ENCODE measurements around the gene GNG11.
A peak's percentile ranks its signal among the peaks of the same experiment; 100 is the strongest.
"Not testable (repeated sequence)": the region's sequence is repeated elsewhere in the genome, so short reads cannot be mapped to it uniquely, and the experiment has no call there.

The GNG11 gene

DNA sequence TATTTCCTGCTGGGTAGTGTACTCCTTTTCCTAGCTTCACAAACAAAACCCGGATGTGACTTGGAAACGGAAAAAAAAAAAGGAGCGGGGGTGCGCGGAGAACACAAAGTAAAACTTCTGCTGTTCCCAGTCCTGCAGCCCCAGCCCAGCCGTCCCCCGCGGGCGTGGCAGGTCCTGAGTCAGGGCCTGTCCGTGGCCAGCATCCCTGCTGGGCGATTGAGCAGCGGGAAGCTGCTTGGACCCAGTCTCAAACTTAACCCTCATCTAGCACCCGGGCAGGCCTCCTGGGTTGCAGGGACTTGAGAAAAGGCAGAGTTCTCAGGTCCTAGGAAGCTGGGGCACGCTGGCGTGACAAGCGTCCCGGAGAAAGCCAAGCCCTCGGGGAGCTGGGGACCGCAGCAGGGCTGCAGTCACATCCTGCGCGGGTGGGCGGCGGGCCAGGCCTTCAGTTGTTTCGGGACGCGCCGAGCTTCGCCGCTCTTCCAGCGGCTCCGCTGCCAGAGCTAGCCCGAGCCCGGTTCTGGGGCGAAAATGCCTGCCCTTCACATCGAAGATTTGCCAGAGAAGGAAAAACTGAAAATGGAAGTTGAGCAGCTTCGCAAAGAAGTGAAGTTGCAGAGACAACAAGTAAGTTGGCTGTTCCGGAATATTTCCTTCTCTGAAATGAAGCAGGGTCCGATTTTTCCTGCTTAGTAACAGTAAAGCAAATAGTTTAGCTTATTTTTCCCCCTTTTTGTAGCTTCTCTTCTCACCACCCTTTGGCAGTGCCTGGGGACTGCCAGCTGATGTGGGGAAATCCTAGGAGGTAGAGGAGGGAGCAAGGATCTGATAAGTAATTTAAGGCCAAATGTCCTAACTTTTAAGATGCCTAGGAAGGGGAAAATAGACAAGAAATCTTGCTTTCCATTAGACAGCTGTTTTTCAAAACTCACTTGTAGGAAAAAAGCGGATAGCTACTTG lies at the start of gene GNG11:
Gene GNG11, plus strand, starts transcription at position 129 of the 960 bp plus-strand sequence. Its CDS starts 403 bp downstream, at position 532.
- peak; percentile 25 for DNase-seq

DNA sequence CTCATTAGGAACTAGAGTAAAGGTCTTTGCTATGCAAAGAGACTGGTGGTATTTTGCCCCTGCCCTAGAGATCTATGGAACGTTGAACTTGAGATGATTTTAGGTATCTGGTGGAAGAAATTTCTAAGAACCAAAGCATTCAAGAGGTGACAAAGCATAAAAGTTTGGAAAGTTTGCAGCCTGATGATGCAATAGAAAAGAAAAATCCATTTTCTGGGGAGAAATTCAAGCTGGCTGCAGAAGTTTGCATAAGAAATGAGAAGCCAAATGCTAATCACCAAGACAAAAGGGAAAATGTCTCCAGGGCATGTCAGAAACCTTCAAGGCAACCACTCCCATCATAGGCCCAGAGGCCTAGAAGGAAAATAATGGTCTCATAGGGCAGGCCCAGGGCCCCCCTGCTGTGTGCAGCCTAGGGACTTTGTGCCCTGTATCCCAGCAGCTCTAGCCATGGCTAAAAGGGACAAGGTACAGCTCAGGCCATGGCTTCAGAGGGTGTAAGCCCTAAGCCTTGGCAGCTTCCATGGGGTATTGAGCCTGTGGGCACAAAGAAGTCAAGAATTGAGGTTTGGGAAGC lies 47.4 kb upstream of the GNG11 start:
- DNase-seq = no peak

DNA sequence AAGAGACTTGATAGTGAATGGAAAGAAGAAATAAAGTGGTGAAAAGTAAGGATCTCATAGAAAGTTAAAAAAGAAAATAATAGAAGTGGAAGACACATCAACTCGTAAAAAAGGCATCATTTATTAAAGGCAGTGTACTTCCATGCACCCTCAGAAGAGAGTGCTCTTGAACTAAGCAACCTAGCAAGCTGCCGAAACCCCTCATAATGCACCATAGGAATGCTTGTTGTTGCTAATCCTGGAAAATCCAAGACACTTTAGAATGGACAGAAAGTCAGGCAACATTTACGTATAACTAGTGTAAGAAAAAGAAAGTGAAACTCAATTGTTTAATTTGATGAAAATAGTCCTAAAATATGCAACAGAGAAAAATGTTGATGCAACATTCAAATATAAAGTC lies 43.8 kb upstream of the GNG11 start:
- no peak for DNase-seq

DNA sequence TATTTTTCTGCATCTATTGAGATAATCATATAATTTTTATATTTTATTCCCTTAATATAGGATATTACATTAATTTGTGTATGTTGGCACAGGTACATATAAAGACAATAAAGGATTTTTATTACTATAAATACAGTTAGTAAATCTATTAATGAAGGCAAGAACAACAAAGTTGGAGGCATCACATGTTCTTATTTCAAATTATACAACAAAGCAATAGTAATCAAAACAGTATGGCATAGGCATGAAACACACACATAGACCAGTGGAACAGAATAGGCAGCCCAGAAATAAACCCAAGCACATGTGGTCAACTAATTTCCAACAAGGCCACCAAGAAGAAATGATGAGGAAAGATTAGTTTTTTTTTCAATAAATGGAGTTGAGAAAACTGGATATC lies 42.2 kb upstream of the GNG11 start:
- no peak for DNase-seq

DNA sequence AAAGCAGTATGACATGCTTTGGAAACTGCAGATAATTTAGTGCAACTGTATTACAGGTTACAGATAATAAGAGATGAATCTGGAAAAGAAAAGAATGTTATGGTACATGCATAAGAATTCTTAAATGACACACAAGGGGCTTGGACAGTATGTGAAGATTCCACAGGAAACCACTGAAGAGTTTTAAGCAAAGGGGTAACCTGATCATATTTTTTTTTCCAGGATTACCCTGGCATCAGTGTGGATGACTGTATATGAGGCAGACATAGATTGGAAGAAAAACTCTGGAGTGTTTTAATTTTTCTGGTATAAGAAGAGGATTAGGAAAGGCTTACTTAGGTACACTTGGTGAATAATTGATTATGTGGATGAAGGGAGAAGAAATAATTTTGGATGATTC lies 39.1 kb upstream of the GNG11 start:
- DNase-seq = no peak

DNA sequence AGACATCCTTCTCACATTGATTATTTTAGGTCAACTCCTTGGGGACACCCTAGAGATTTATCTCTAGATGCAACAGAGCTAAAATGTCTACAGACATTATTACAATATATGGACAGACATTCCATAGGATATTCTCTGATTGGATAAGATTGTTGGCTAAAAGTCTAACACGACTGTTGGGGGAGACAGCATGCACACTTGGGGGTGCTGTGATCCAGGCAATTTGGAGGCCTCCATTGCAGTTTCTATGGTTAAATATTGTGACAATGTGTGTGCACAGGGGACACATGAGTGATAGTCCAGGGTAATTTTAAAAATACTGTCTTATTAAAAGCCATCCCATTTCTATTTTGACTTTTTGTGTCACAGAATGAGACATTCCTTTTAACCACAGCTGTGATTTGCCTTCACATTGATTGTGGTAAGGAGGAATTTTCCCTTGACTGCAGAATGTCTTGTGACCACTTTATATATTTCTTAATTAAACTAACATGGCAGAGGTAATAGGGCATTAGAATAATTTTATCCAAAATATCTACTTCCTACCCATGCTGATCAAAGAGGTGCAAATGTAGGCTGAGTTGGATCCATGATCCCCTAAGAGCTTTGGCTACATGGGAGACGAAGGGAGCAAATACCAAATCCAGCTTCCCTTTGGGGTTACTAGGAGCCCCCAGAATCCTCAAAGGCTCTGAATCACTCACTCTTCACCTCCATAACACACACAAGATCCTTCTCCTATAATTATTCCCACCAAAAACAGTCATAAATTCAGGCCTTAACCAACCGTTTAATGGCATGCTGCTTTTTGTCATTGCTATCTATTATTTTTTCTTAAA lies 38.2 kb upstream of the GNG11 start:
- DNase-seq = no peak

DNA sequence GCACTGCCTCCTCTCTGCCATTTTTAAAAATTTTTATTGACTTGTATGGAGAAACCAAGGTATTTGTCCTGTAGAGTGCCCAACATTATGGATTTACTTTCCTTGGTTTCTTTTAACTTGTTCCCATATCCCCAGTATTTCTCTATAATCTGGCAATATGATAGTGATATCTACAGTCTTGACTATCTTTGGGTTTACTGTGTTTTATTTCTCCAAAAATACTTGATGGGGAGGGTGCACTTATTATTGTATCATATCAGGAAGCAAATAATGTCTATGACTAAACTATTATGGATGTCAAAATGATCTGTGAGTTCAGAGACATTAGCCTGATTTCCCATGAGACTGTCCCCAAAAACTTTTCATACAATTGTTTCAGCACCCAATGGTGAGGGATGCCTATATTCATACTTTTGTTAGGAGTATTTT lies 37.6 kb upstream of the GNG11 start:
- DNase-seq = no peak

DNA sequence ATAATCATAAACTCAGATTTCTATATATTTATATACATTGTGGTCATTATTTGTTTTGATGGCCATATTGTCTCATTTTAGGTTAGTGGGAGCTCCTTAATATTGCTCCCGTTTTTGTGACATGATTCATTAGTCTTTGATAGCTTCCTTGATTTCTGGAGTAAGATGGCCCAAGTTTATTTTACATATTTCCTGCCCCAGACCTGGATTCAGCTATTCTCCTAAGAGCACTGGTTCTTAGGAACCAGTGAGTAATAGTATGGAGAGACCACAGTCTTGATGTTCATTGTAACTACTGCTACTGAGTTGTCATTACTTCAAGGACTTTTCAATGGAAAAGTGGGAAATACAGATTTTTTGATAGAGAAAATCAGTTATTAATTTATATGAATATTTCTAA lies 37.0 kb upstream of the GNG11 start:
- DNase-seq = no peak

DNA sequence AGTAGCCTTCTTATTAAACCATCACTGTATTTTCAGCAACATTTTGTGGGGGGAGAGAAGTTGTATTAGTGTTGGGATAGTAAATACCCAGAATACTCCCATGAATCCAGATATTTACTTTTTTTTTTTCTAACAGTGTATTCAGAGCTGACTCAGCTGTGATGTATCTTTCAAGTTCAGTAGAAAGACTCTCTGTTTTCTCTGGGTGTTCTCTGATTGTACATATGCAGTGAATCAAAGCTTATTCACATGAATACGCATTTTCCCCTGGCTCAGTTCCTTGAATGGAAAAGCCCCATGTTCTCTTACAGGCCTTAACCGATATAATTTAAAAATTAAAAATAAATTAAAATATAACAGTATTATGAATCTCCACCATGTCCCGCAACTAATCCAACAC lies 32.3 kb upstream of the GNG11 start:
- DNase-seq = no peak

DNA sequence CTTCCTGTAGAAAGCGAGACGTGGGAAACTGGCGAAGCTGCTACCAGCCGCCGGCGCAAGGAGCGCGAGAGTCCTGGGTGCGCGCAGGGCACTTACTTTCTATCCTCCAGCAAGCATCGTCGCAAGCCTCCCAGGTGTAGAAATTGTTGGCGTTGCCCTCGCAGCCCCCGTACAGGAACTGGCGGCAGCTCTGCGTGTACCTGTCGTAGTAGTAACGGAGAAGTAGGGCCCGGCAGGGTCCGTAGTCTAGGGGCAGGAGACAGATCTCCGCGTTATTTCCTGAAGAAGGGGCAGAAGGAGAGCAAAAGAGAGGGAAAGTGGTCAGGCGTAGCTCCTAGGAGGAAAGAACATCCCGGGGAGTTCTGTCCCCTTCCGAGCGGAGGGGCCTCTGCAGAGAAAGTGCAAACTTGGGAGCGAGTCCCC lies 31.5 kb upstream of the GNG11 start:
- no peak for DNase-seq

DNA sequence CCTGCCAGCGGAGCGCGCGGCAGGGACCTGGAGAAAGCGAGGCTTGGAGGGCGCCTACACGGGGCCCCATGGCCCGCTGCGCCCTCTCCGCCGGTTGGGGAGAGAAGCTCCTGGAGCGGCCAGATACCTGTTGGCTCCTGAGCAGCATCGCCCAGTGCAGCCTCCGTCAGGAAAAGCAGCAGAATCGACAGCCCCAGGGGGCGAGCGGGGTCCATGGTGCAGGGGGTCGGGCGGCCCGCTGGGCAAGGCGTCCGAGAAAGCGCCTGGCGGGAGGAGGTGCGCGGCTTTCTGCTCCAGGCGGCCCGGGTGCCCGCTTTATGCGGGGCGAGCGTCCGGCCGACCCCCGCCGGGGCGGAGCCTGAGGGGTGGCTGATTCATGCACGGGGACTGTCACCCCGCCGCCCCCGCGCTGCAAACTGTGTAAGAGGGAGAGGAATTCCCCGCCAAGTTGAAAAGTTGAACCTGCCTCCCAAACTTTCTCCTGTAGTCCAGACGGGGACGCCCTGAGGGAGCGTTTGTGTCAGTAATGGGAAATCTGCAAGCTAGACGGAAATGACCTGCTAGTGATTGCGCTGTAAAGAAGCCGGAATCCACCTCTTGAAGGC lies 31.0 kb upstream of the GNG11 start, which contains the start of gene TFPI2:
Gene TFPI2, minus strand, starts transcription at position 290 of the 605 bp plus-strand sequence. Its CDS starts 75 bp downstream, at position 215.
- no peak for DNase-seq

DNA sequence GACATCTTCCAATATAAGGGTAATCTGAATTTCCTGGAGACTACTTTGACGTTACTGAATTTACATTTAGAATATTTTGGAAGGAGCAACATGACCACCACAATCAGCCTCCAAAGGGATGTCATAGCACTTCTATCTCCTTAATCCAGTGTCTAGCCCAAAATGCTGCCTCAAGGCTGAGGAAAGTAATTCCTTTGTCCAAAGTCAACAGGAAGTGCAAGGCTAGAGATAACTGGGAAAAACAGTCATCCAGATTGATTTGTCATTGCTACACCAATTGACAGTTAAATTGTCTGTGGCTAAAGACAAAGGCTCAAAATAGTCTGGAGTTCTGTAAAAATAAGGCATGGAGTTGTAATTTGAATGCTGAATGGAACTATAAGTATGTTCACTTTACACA lies 27.1 kb upstream of the GNG11 start:
- no peak for DNase-seq

DNA sequence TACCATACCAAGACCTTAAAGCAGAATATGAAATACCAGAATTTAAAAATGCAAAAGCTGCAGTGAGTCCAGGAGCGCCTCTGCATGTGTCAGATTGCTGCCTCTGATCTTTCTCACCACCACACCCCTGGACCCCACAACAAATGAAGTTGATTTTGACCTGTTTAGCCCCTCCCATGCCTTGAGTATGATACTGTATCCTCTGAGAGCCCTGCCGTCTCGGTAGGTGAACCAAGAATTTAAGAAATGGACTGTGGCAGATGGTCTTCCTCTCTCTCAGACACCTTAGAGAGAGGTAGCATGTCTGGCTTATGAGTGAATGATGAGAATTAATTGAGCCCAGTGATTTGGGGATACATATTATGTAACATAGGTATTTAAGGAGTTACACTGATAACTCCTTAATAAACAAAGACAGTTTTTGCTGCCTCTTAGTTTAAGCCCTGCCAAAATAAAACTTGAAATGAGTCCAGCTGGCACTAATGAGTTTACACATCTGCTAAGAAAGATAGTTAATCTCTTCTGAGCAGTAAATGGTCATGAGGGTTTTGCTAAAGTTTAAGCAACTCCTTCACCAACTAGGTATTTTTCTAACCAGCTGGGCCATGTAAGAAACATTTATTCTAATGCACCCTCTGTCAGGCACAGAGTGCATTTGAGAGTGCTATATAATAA lies 26.4 kb upstream of the GNG11 start:
- DNase-seq = no peak

DNA sequence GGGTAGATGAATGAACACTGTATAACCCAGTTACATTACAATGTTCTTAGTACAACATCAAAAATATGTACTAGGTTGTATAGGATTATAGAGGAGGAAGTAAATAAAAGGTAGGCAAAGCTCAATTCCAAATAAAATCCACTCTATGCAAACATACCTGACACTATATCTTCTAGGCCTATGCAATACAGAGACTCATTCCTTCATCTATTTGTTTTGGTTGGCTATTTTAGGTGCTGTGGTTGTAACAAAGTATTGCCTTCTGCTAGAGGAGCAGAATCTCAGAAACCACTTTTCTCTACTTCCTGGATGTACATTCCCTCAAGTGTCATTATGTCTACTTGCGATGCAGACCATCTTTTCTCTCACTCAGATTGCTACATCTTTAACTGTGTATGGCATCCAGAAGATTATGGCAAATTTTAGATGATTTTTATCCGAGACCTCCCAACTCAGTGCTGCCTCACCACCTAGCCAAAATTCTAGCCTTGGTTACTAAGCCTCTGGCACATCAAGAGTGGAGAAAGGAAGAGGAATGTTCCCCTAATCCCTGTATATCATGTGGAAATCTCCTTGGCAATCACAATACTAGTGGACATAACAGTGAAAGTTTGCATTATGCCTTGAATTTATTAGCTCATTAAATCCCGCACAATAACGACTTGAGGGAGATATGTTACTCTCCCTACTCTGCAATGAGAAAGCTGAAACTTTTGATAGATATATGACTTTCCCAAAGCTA lies 25.5 kb upstream of the GNG11 start:
- no peak for DNase-seq

DNA sequence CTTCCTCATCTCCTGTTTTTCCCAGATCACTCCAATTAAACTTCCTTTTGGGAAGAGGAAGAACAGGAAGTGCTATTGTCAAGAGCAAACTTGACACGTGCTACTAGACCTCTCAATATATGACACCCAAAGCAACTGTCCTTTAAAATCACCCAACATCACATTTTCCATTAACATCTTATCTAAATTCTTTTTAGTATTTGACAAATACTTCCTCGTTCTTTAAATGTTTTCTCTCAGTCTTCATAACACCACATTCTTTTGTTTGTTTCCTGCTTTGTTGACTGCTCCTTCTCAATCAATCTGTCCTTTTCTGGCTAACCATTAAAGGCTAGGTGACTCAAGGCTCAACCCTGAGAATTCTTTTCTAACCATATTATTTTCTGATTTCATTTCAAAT lies 23.9 kb upstream of the GNG11 start:
- DNase-seq = no peak

DNA sequence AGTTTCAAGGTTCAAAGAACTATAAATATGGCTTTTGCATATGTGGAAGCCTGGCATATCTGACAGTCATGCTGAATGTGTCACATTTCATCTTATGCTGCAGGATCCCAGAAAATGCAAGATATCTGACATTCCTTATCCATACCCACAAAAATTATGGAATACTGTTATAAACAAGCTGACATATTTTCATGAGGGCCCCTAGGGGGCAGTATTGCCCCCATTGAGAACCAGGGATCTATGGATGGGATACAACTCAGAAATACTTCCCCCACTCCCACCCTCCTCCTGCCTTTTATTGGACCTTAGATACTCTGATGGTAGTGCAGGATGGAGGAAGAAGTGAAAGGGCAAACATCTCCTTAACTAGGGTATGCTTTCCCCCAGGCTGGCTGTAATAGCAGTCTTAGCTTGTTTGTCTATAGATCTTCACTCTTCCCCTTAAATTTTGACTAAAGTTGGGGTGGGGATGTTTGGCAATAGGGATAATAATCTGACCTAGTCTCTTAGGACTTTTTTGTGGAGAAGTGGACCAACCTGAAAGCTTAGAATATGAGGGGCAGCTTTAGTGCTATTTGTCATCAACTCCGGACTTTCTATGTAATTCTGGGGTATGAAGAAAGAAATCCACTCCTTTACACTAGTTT lies 18.6 kb upstream of the GNG11 start:
- DNase-seq = no peak

DNA sequence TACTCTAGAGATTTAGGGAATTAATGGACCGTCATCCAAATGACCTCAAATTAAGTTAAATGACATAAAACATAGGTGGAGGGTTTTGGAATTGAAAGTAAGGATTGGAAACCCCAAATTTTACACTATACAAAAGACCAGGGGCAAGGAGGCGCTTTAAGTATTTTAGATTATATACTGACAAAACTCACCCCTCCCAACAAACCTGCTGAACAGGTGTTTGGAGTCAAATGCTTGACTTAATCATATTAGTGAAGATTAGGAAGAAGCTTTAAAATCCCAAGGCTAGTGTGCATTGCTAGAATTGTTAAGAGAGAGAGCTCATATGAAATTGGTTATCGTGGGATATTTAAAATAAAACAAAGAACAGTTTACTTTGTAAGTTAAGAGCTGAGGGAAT lies 15.3 kb upstream of the GNG11 start, which contains the start of gene GNGT1:
Gene GNGT1, plus strand, starts transcription at position 301 of the 400 bp plus-strand sequence. CDS start 180 bp downstream, outside the sequence.
- DNase-seq = no peak

DNA sequence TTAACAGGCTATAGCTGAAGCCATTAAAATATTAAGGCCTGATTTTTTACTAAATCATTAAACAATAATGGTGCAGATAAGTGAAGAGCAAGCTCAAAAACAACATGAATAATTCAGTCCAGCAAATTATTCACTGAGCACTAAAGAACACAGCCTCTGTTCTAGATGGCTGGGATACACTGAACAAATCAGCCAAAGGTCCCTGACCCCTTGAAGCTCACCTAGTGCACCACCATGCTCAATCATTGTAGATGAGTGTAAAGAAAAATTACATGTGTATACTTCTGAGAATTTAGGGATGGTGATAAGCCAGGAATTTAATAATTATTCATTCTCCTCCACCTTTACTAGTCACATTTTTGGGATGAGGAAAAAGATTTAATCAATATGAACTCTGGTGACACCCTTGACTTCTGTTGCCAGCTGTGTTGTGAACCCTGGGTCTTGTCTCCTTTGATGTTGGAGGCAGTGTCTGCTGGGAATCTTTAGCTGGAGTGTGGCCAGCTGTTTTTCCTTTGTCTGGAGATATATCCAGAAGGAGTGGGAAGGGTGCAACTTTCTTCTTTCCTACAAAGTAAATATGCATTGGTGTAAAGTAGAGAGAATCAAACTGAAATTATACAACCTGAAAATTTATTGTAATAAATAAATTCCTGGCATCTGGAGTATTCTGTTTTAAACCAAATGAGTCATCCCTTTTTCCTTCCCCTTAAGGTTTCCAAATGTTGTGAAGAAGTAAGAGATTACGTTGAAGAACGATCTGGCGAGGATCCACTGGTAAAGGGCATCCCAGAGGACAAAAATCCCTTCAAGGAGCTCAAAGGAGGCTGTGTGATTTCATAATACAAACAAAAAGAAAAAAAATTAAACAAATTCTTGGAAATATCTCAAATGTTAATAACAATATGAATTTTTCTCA lies 11.2 kb upstream of the GNG11 start:
- DNase-seq = no peak

DNA sequence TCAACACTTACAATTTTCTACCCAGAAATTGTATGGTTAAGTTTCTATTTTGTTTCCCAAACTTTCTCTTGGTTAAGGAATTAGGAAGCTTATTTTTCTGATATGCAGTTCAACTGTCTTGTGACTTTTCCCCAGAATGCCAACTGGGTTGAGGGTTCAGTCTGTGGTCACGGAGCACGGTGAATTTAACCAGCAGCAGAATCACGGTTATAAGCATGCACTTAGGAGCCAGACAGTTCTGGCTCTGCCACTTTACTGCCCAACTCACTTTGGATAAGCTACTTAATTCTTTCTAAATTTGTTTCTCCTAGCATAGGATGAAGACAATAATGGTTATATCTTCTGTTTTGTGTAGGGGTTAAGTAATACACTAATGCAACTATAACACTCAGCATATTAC lies 10.3 kb upstream of the GNG11 start:
- DNase-seq = not testable (repeated sequence)

DNA sequence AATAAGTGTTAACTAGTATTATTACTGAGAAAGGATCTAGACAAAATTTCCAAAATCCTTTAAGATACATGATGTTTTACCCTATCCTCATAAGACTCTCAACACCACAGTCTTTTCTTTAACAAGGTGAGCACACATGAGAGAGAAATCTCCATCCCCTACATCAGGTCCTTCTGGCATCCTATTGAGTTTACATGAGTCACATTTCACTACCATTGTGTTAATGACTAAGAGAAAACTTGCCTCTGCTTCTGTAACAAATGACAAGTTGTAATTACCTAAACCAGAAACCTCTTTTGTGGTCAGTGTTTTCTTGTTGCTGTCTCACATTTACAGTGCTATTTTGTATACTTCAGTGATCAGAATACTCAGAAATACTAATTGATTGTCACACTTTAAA lies 9.9 kb upstream of the GNG11 start:
- DNase-seq = not testable (repeated sequence)
